HFF-Myc (cell line): Measurements from ENCODE around the gene CUL2.

ENCODE experiments used
- DNase-seq: peaks from one replicate; pipeline ENCODE4 v3.0.0-alpha.2; 2011; ENCODE audit warnings: low read depth; ENCODE audit errors: extremely low read depth
- H3K4me3 ChIP-seq: replicated peaks from 2 replicates; pipeline ENCODE4 v1.5.1; 2011; ENCODE audit warnings: low read depth, mild to moderate bottlenecking, control low read depth, low read length
- TF ChIP-seq, protein P1 (sequence below): IDR thresholded peaks from 2 replicates; pipeline ENCODE4 v1.5.1; 2012; ENCODE audit warnings: mild to moderate bottlenecking, low read depth, low read length, control low read depth; ENCODE audit errors: missing control alignments

CUL2 gene

GRCh38 chr10:35063837-35064454 lies 26.2 kb downstream of the CUL2 start:
- H3K4me3 ChIP-seq = no peak overlapping the region
- TF ChIP-seq, protein P1, sequence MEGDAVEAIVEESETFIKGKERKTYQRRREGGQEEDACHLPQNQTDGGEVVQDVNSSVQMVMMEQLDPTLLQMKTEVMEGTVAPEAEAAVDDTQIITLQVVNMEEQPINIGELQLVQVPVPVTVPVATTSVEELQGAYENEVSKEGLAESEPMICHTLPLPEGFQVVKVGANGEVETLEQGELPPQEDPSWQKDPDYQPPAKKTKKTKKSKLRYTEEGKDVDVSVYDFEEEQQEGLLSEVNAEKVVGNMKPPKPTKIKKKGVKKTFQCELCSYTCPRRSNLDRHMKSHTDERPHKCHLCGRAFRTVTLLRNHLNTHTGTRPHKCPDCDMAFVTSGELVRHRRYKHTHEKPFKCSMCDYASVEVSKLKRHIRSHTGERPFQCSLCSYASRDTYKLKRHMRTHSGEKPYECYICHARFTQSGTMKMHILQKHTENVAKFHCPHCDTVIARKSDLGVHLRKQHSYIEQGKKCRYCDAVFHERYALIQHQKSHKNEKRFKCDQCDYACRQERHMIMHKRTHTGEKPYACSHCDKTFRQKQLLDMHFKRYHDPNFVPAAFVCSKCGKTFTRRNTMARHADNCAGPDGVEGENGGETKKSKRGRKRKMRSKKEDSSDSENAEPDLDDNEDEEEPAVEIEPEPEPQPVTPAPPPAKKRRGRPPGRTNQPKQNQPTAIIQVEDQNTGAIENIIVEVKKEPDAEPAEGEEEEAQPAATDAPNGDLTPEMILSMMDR = no peak
- DNase-seq = no peak

GRCh38 chr10:35059481-35059880 lies 30.7 kb downstream of the CUL2 start:
- TF ChIP-seq, protein P1 = no peak
- DNase-seq = no peak
- H3K4me3 ChIP-seq = no peak overlapping the region

GRCh38 chr10:35058686-35059085 lies 31.5 kb downstream of the CUL2 start:
- TF ChIP-seq, protein P1 = no peak
- DNase-seq = no peak
- no peak overlapping the region for H3K4me3 ChIP-seq

GRCh38 chr10:35058134-35058533 lies 32.0 kb downstream of the CUL2 start:
- peak; percentile 75 for DNase-seq
- TF ChIP-seq, protein P1 = no peak
- H3K4me3 ChIP-seq = no peak overlapping the region

- H3K4me3 ChIP-seq = no peak overlapping the region
- no peak for DNase-seq
- TF ChIP-seq, protein P1 = no peak
Observed at GRCh38 chr10:35056686-35057085, 33.5 kb downstream of the CUL2 start.

- no peak for DNase-seq
- TF ChIP-seq, protein P1 = no peak
- H3K4me3 ChIP-seq = no peak overlapping the region
Observed at GRCh38 chr10:35056133-35056532, 34.0 kb downstream of the CUL2 start.

DNA sequence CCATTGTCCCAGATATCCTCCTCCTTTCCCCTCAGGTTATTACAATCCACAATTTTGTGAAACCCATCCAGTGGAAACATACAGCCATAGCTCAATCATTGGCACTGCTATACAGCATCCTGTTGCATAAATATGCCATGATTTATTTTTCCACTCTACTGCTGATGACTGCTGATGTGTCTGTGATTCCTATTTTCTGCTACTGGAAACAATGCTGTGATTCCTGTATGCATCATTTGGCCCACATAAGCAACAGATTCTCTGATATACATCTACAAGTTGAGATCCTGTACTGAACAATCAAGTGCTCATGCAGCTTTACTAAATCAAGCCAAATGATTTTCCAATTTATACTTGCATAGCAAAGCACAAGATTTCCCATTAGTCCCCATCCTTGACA lies 39.6 kb downstream of the CUL2 start:
- no peak overlapping the region for H3K4me3 ChIP-seq
- TF ChIP-seq, protein P1 = no peak
- DNase-seq = no peak
